Liver (tissue), 9 donors: Measurements from ENCODE around the gene NSUN3. TPM values are rescaled to one million over a fixed set of nuclear protein-coding genes. Genes with fewer than 3 reads are reported as not detected.

Experiments used
- DNase-seq: peaks from one replicate; pipeline ENCODE4 v3.0.0-alpha.2; 2017; ENCODE audit warnings: low spot score
- H3K27ac ChIP-seq, 2 donors: one replicate each; pipeline ENCODE4 v1.7.0; 2013; ENCODE audit warnings: inconsistent platforms in 2 of 2, low read length in 2 of 2, control low read depth in 1 of 2, low read depth in 1 of 2, mild to moderate bottlenecking in 1 of 2
- H3K27me3 ChIP-seq, 4 donors: one replicate each; pipeline versions ENCODE4 v1.6.1 to v1.7.0; 2013; ENCODE audit warnings: low read length in 3 of 4, inconsistent platforms in 1 of 4, mild to moderate bottlenecking in 1 of 4, moderate library complexity in 1 of 4; ENCODE audit not compliant: control insufficient read depth in 4 of 4, insufficient read depth in 4 of 4
- H3K36me3 ChIP-seq, 4 donors: one replicate each; pipeline versions ENCODE4 v1.6.1 to v1.7.0; 2013; ENCODE audit warnings: low read length in 3 of 4, mild to moderate bottlenecking in 3 of 4, low read depth in 1 of 4, moderate library complexity in 1 of 4; ENCODE audit not compliant: control insufficient read depth in 4 of 4, insufficient read depth in 3 of 4
- H3K4me1 ChIP-seq, 4 donors: one replicate each; pipeline versions ENCODE4 v1.6.1 to v1.7.0; 2013; ENCODE audit warnings: low read length in 3 of 4, mild to moderate bottlenecking in 3 of 4, moderate library complexity in 1 of 4; ENCODE audit not compliant: control insufficient read depth in 4 of 4, insufficient read depth in 4 of 4
- H3K4me3 ChIP-seq, 3 donors: one replicate each; pipeline versions ENCODE4 v1.6.1 to v1.7.0; 2013; ENCODE audit warnings: low read length in 3 of 3, control low read depth in 1 of 3, low read depth in 1 of 3, mild to moderate bottlenecking in 1 of 3
- H3K9ac ChIP-seq, 2 donors: one replicate each; pipeline ENCODE4 v1.7.0; 2013; ENCODE audit warnings: low read length in 2 of 2, mild to moderate bottlenecking in 2 of 2, moderate library complexity in 2 of 2, control low read depth in 1 of 2, low read depth in 1 of 2
- H3K9me3 ChIP-seq, 4 donors: one replicate each; pipeline versions ENCODE4 v1.6.1 to v1.7.0; 2013; ENCODE audit warnings: low read length in 3 of 4; ENCODE audit not compliant: control insufficient read depth in 4 of 4
- ATF3 ChIP-seq: IDR thresholded peaks from 2 replicates; pipeline ENCODE4 v1.6.1; 2016; ENCODE audit warnings: antibody characterized with exemption
- CTCF ChIP-seq: fragments of 150-350 bp; IDR thresholded peaks from 2 replicates; pipeline ENCODE4 v1.5.1; 2017; ENCODE audit warnings: improper control_type of control experiment, low read depth, low read length; ENCODE audit not compliant: missing input control
- EGR1 ChIP-seq, 2 donors: IDR thresholded peaks; 2 replicates each; pipeline ENCODE4 v1.6.1; 2016 to 2018; ENCODE audit warnings: antibody characterized with exemption in 2 of 2, low read depth in 2 of 2
- FOXA1 ChIP-seq: IDR thresholded peaks from 2 replicates; pipeline ENCODE4 v1.6.1; 2016; ENCODE audit warnings: antibody characterized with exemption
- FOXA2 ChIP-seq: IDR thresholded peaks from 2 replicates; pipeline ENCODE4 v1.6.1; 2016; ENCODE audit warnings: antibody characterized with exemption
- GABPA ChIP-seq, 2 donors: IDR thresholded peaks in 1 of 2; conservative IDR thresholded peaks in 1 of 2; 2 replicates each; pipeline ENCODE4 v1.6.1; 2016; ENCODE audit warnings: antibody characterized with exemption in 2 of 2, mild to moderate bottlenecking in 1 of 2, moderate library complexity in 1 of 2
- HNF4A ChIP-seq, 2 donors: conservative IDR thresholded peaks; 2 replicates each; pipeline ENCODE4 v1.6.1; 2016; ENCODE audit warnings: antibody characterized with exemption in 2 of 2, mild to moderate bottlenecking in 2 of 2
- HNF4G ChIP-seq: IDR thresholded peaks from 2 replicates; pipeline ENCODE4 v1.6.1; 2016; ENCODE audit warnings: antibody characterized with exemption
- JUND ChIP-seq, 2 donors: IDR thresholded peaks; 2 replicates each; pipeline ENCODE4 v1.6.1; 2016; ENCODE audit warnings: antibody characterized with exemption in 2 of 2
- MAX ChIP-seq: IDR thresholded peaks from 2 replicates; pipeline ENCODE4 v1.6.1; 2016; ENCODE audit warnings: antibody characterized with exemption
- NR2F2 ChIP-seq: IDR thresholded peaks from 2 replicates; pipeline ENCODE4 v1.6.1; 2016; ENCODE audit warnings: antibody characterized with exemption
- RAD21 ChIP-seq, 2 donors: IDR thresholded peaks; 2 replicates each; pipeline ENCODE4 v1.6.1; 2016; ENCODE audit warnings: antibody characterized with exemption in 2 of 2, mild to moderate bottlenecking in 2 of 2
- REST ChIP-seq: IDR thresholded peaks from 2 replicates; pipeline ENCODE4 v1.6.1; 2016; ENCODE audit warnings: antibody characterized with exemption, mild to moderate bottlenecking
- RXRA ChIP-seq, 2 donors: IDR thresholded peaks; 2 replicates each; pipeline ENCODE4 v1.6.1; 2017 to 2018; ENCODE audit warnings: antibody characterized with exemption in 2 of 2, mild to moderate bottlenecking in 1 of 2
- SP1 ChIP-seq: IDR thresholded peaks from 2 replicates; pipeline ENCODE4 v1.6.1; 2018; ENCODE audit warnings: antibody characterized with exemption, mild to moderate bottlenecking
- YY1 ChIP-seq: IDR thresholded peaks from 2 replicates; pipeline ENCODE4 v1.6.1; 2016; ENCODE audit warnings: antibody characterized with exemption, mild to moderate bottlenecking
- ZBTB33 ChIP-seq: IDR thresholded peaks from 2 replicates; pipeline ENCODE4 v1.6.1; 2016; ENCODE audit warnings: antibody characterized with exemption
- WGBS: extraction: QIAGEN DNeasy Blood & Tissue Kit; methylation state at CpG from one replicate; pipeline ENCODE4 v1.1.7; 2013; 5-methylcytosine and 5-hydroxymethylcytosine counted together
- polyA plus RNA-seq, 2 donors: library from polyadenylated mRNA; stranded (reverse) in 1 of 2; unstranded in 1 of 2; fragments of 200-250 nt in 1 of 2; fragments of >200 nt in 1 of 2; fragmentation: Nextera tagmentation in 1 of 2; extraction: Ambion mirVana in 1 of 2; gene quantifications; one replicate each; pipeline versions ENCODE4 v1.2.1 to v1.2.3, GENCODE V29; 2013 to 2015
- total RNA-seq, 2 donors: library from RNA; depleted of rRNA; stranded (reverse); fragments of >200 nt; gene quantifications; one replicate each; pipeline ENCODE4 v1.2.3, GENCODE V29; 2014
- donor health status: healthy.
- donor health status: healthy.
- donor health status: healthy.
- donor health status: healthy.
- donor health status: healthy.

The NSUN3 gene
- total and polyA plus RNA-seq, 4 donors = 3.8 to 14.6 (median 8.1) TPM

GRCh38 chr3:94150113-94150512 lies 87.3 kb downstream of the NSUN3 start:
- H3K4me3 ChIP-seq = no peak overlapping the region
- TF ChIP-seq JUND (IDR thresholded peaks at IDR 0.05) (no peak), NR2F2 (no peak)
- no peak overlapping the region for H3K27ac ChIP-seq
- no peaks in the 10 kb centered on the region for H3K27me3 ChIP-seq
- no peak for DNase-seq
- H3K36me3 ChIP-seq = no peaks in the 10 kb centered on the region
- H3K9me3 ChIP-seq = no peaks in the 10 kb centered on the region
- no peak overlapping the region for H3K9ac ChIP-seq
- H3K4me1 ChIP-seq = no peaks in the 10 kb centered on the region
- 35% methylated on average over 2 of the region's 2 CpGs for WGBS

GRCh38 chr3:94156626-94157025 lies 93.8 kb downstream of the NSUN3 start:
- no peaks in the 10 kb centered on the region for H3K27me3 ChIP-seq
- DNase-seq = no peak
- TF ChIP-seq EGR1 (IDR thresholded peaks at IDR 0.05; ENCODE audit: low read depth in 2 of 2) (no peak), RXRA (IDR thresholded peaks at IDR 0.05) (no peak), YY1 (no peak), MAX (no peak), HNF4G (no peak), SP1 (no peak), JUND (IDR thresholded peaks at IDR 0.05) (no peak), HNF4A (conservative IDR thresholded peaks at IDR 0.05) (no peak), ZBTB33 (no peak), FOXA1 (no peak), NR2F2 (no peak), GABPA (IDR thresholded peaks at IDR 0.05 in 1 of 2, conservative IDR thresholded peaks at IDR 0.05 in 1 of 2) (no peak), FOXA2 (no peak), CTCF (no peak)
- H3K9me3 ChIP-seq = no peaks in the 10 kb centered on the region
- no peak overlapping the region for H3K27ac ChIP-seq
- no peaks in the 10 kb centered on the region for H3K36me3 ChIP-seq
- H3K4me3 ChIP-seq = no peak overlapping the region
- WGBS = 72% methylated on average over 1 of the region's 1 CpG
- no peak overlapping the region for H3K9ac ChIP-seq
- H3K4me1 ChIP-seq = no peaks in the 10 kb centered on the region

- Histone ChIP-seq H3K27ac (no peak overlapping the region), H3K9ac (no peak overlapping the region), H3K36me3 (no peaks in the 10 kb centered on the region), H3K9me3 (no peaks in the 10 kb centered on the region), H3K4me3 (no peak overlapping the region), H3K27me3 (no peaks in the 10 kb centered on the region), H3K4me1 (no peaks in the 10 kb centered on the region)
- TF ChIP-seq JUND (IDR thresholded peaks at IDR 0.05) (no peak), FOXA1 (no peak), REST (no peak), SP1 (no peak), ATF3 (no peak), MAX (no peak), GABPA (IDR thresholded peaks at IDR 0.05 in 1 of 2, conservative IDR thresholded peaks at IDR 0.05 in 1 of 2) (no peak), HNF4A (conservative IDR thresholded peaks at IDR 0.05) (no peak), FOXA2 (no peak), RXRA (IDR thresholded peaks at IDR 0.05) (no peak), HNF4G (no peak), RAD21 (IDR thresholded peaks at IDR 0.05) (no peak), ZBTB33 (no peak), EGR1 (IDR thresholded peaks at IDR 0.05; ENCODE audit: low read depth in 2 of 2) (no peak), YY1 (no peak), NR2F2 (no peak)
- WGBS = 78% methylated on average over 4 of the region's 4 CpGs
- no peak for DNase-seq
Observed at GRCh38 chr3:94158512-94158911, 95.7 kb downstream of the NSUN3 start.
